Thyroid gland (tissue), 4 donors: ENCODE measurements around the gene SYTL4.

ENCODE experiments used
- CTCF ChIP-seq, 6 experiments: fragments of 200-600 bp in 3 of 6; fragments of 450-650 bp in 3 of 6; sonication (generic) in 3 of 6; IDR thresholded peaks; one replicate each; pipeline ENCODE4 v1.5.1; 2016 to 2019; ENCODE audit warnings: antibody characterized with exemption in 6 of 6, mild to moderate bottlenecking in 2 of 6, inconsistent platforms in 1 of 6, moderate library complexity in 1 of 6
- POLR2A ChIP-seq, 2 donors: fragments of 450-650 bp; IDR thresholded peaks; one replicate each; pipeline ENCODE4 v1.6.1; 2017; ENCODE audit warnings: antibody characterized with exemption in 2 of 2, mild to moderate bottlenecking in 2 of 2, moderate library complexity in 1 of 2

GRCh38 chrX:100649550-100650356, 82.2 kb downstream of the SYTL4 start:
- TF ChIP-seq CTCF (IDR thresholded peaks at IDR 0.05) (no peak), POLR2A (IDR thresholded peaks at IDR 0.05) (no peak)
